Thymus (tissue), 11 donors: Measurements from ENCODE around the gene TSPAN9. TPM values are rescaled to one million over a fixed set of nuclear protein-coding genes. Genes with fewer than 3 reads are reported as not detected.

ENCODE experiments used
- DNase-seq, 9 donors: peaks; one replicate each; pipeline ENCODE4 v3.0.0-alpha.2; 2013; ENCODE audit warnings: low spot score in 9 of 9, low read depth in 6 of 9, missing footprints in 1 of 9
- H3K27ac ChIP-seq, 2 donors: one replicate each; pipeline ENCODE4 v1.5.1; 2013; ENCODE audit warnings: control low read depth in 1 of 2, low read depth in 1 of 2, low read length in 1 of 2, mild to moderate bottlenecking in 1 of 2, moderate library complexity in 1 of 2
- H3K27me3 ChIP-seq, 2 donors: one replicate each; pipeline ENCODE4 v1.5.1; 2013; ENCODE audit warnings: low read length in 1 of 2; ENCODE audit not compliant: control insufficient read depth in 2 of 2, insufficient read depth in 1 of 2
- H3K36me3 ChIP-seq, 2 donors: one replicate each; pipeline ENCODE4 v1.5.1; 2013; ENCODE audit warnings: low read length in 1 of 2, mild to moderate bottlenecking in 1 of 2, moderate library complexity in 1 of 2; ENCODE audit not compliant: control insufficient read depth in 2 of 2, insufficient read depth in 2 of 2
- H3K4me1 ChIP-seq, 2 donors: one replicate each; pipeline ENCODE4 v1.5.1; 2013; ENCODE audit warnings: low read length in 2 of 2; ENCODE audit not compliant: control insufficient read depth in 2 of 2, insufficient read depth in 2 of 2
- H3K4me3 ChIP-seq, 2 donors: one replicate each; pipeline ENCODE4 v1.5.1; 2013; ENCODE audit warnings: low read length in 2 of 2, control low read depth in 1 of 2, mild to moderate bottlenecking in 1 of 2
- H3K9me3 ChIP-seq, 2 donors: one replicate each; pipeline ENCODE4 v1.5.1; 2013; ENCODE audit warnings: low read length in 1 of 2, mild to moderate bottlenecking in 1 of 2; ENCODE audit not compliant: control insufficient read depth in 2 of 2, insufficient read depth in 1 of 2
- WGBS: extraction: QIAGEN DNeasy Blood & Tissue Kit; methylation state at CpG from one replicate; pipeline ENCODE4 v1.1.7; 2013; 5-methylcytosine and 5-hydroxymethylcytosine counted together
- polyA plus RNA-seq: library from polyadenylated mRNA; stranded (reverse); fragments of 200-250 nt; gene quantifications from one replicate; pipeline ENCODE4 v1.2.3, GENCODE V29; 2013
- total RNA-seq: library from RNA; stranded (reverse); fragments of 120-200 nt; gene quantifications from one replicate; pipeline ENCODE4 v1.2.4, GENCODE V29; 2013
- donor health status: healthy.

TSPAN9 gene
- total and polyA plus RNA-seq, 2 donors: 4.9 to 10.2 TPM

DNA sequence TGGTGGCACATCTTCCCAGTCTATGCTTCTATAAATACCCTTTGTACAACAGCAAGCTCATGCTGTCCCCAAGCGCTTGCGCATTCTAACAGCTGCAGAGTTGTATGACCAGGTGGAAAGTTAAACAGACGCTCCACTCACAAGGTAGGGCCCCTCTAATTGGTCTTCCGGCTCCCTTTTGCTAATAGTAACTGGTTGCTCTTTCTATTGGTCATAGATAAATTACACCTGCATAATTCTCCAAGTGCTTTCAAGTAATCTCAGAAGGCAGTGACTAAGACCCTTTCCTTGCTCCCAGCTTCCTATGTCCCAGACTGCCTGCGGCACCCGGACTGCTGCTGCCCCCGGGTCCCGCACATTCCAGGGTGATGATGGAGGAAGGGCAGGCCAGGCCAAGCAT, 6.1 kb upstream of the TSPAN9 start:
- Histone ChIP-seq H3K4me1 (no peaks in the 10 kb centered on the region), H3K27ac (no peak overlapping the region), H3K27me3 (peaks cover 8 to 21% of the 10 kb centered on the region in 2 donors), H3K9me3 (no peaks in the 10 kb centered on the region), H3K36me3 (no peaks in the 10 kb centered on the region), H3K4me3 (no peak overlapping the region)
- DNase-seq: no peak
- WGBS: 96% methylated on average over 8 of the region's 8 CpGs

GRCh38 chr12:3071710-3072109, 5.5 kb upstream of the TSPAN9 start:
- no peak overlapping the region for H3K27ac ChIP-seq
- no peak for DNase-seq
- 98% methylated on average over 25 of the region's 25 CpGs for WGBS

DNA sequence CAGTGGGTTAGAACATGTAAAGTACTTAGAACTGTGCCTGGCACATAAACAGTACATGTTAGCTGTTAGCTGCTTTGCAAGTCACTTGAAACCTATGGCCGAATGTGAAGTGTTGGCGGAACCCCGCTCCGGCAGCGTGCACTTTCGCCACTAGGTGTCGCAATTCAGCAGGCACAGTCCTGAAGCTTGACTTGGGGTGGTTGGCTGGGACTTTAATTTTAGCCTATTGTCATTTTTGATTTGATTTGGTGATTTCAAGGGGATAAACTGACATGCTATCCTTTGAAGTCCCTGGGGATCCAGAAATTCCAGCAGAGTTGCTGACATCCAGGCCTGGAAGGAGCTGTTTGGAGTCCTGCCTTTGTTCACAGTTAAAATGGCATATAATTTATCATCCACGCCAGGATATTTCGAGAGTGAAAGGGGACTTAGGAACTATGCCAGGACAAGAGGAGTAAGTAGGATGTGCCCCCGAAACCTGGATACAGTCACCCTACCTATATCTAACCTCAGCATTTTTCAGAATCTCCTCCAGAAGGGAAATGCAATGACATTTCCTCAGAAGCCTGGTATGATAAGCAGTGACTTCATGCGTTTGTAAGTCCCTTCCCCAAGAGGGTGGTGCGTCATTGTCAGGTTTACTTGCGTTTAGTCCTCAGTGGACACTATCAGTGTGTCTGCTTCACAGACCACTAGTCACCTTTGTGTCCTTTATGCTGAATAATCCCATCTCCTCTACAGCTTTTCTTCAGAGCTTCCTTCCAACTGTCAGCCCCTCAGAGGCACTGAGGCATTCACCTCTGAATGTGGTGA, 3.5 kb upstream of the TSPAN9 start:
- peak; percentile 53 to 88 (median 71) for DNase-seq
- Histone ChIP-seq H3K27ac (no peak overlapping the region), H3K27me3 (peaks cover 22 to 43% of the 10 kb centered on the region in 2 donors), H3K4me1 (peaks cover 8 to 13% of the 10 kb centered on the region in 2 donors), H3K36me3 (no peaks in the 10 kb centered on the region), H3K4me3 (no peak overlapping the region), H3K9me3 (no peaks in the 10 kb centered on the region)
- WGBS: 6% methylated on average over 13 of the region's 13 CpGs

More at GRCh38 chr12:3071710-3072109, 5.5 kb upstream of the TSPAN9 start:
- H3K4me3 ChIP-seq: no peak overlapping the region
- H3K27me3 ChIP-seq: peaks cover 10 to 27% of the 10 kb centered on the region in 2 donors
- peaks cover 4 to 5% of the 10 kb centered on the region in 2 donors for H3K4me1 ChIP-seq
- H3K9me3 ChIP-seq: no peaks in the 10 kb centered on the region
- H3K36me3 ChIP-seq: no peaks in the 10 kb centered on the region

DNA sequence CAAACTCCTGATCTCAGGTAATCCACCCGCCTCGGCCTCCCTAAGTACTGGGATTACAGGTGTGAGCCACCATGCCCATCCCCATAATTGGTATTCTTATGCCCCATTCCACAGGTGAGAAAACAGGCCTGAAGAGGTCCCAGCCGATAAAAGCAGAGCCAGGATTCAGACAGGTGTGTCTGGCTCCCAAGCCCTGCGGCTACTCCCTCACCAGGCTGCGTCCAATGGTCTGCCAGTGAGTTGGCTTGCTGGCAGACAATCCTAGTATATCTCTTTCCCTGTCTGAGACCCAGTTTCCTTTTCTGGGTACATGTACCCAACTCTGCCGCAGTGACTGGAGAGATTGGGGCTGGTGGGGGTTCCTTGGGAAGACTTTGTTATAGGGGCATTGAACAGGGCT, 1.9 kb upstream of the TSPAN9 start:
- H3K9me3 ChIP-seq: no peaks in the 10 kb centered on the region
- H3K27me3 ChIP-seq: peaks cover 22 to 50% of the 10 kb centered on the region in 2 donors
- WGBS: 95% methylated on average over 6 of the region's 6 CpGs
- no peak for DNase-seq
- H3K4me3 ChIP-seq: no peak overlapping the region
- no peak overlapping the region for H3K27ac ChIP-seq
- no peaks in the 10 kb centered on the region for H3K36me3 ChIP-seq
- H3K4me1 ChIP-seq: peaks cover 8 to 13% of the 10 kb centered on the region in 2 donors

DNA sequence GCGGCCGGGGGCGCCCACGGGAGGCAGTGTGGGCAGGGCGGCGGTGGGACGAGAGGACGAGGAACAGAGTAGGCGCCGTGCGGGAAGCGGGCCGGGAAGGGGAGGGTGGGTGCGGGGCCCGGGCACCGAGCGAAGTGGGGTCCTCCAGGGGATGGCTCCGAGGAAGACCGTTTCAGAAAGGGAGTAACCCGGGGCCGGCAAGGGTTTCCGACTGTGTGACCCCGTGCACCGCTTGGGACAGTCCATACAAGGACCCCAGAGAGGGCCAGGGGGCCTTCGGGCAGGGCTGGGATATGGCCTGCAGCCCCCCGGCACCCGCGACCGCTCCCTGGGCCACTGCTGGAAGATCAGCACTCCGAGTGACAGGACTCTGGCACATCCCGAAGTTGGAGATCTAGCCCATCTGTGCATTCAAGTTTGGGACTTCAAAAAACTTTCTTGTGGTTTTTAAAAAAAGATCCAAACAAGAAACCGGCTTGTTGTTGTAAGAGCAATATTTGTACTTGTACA, 448 bp downstream of the TSPAN9 start:
- peak in 4 of 9 donors; percentile 12 to 48 (median 22) for DNase-seq
- peak overlapping the region in 1 of 2 donors; percentile 31 for H3K27ac ChIP-seq
- H3K36me3 ChIP-seq: no peaks in the 10 kb centered on the region
- H3K27me3 ChIP-seq: peaks cover 22 to 52% of the 10 kb centered on the region in 2 donors
- H3K9me3 ChIP-seq: no peaks in the 10 kb centered on the region
- WGBS: 2% methylated on average over 32 of the region's 32 CpGs
- H3K4me1 ChIP-seq: peaks cover 8 to 13% of the 10 kb centered on the region in 2 donors
- H3K4me3 ChIP-seq: peak overlapping the region; percentile 37 to 70

- H3K4me3 ChIP-seq: peak overlapping the region; percentile 37 to 70
- DNase-seq: no peak
- peaks cover 8 to 13% of the 10 kb centered on the region in 2 donors for H3K4me1 ChIP-seq
- H3K27me3 ChIP-seq: peaks cover 22 to 52% of the 10 kb centered on the region in 2 donors
- 58% methylated on average over 10 of the region's 10 CpGs for WGBS
- H3K36me3 ChIP-seq: no peaks in the 10 kb centered on the region
- no peaks in the 10 kb centered on the region for H3K9me3 ChIP-seq
- H3K27ac ChIP-seq: no peak overlapping the region
Observed at GRCh38 chr12:3078086-3078820, 1.1 kb downstream of the TSPAN9 start.

GRCh38 chr12:3081091-3081490, 3.9 kb downstream of the TSPAN9 start:
- H3K4me1 ChIP-seq: peaks cover 8 to 13% of the 10 kb centered on the region in 2 donors

GRCh38 chr12:3081886-3082285, 4.7 kb downstream of the TSPAN9 start:
- DNase-seq: no peak
- H3K4me1 ChIP-seq: peaks cover 3 to 7% of the 10 kb centered on the region in 2 donors
- no peaks in the 10 kb centered on the region for H3K9me3 ChIP-seq
- no peak overlapping the region for H3K27ac ChIP-seq
- WGBS: 78% methylated on average over 7 of the region's 7 CpGs
- H3K4me3 ChIP-seq: no peak overlapping the region
- H3K36me3 ChIP-seq: no peaks in the 10 kb centered on the region
- peaks cover 13 to 24% of the 10 kb centered on the region in 2 donors for H3K27me3 ChIP-seq

More at GRCh38 chr12:3081091-3081490, 3.9 kb downstream of the TSPAN9 start:
- Histone ChIP-seq H3K27ac (no peak overlapping the region), H3K36me3 (no peaks in the 10 kb centered on the region), H3K27me3 (peaks cover 14 to 32% of the 10 kb centered on the region in 2 donors), H3K4me3 (no peak overlapping the region), H3K9me3 (no peaks in the 10 kb centered on the region)
- 90% methylated on average over 9 of the region's 9 CpGs for WGBS
- no peak for DNase-seq
